Endothelial cell of hepatic sinusoid (primary cell): ENCODE measurements around the gene KRT80.

Experiments used
- in situ Hi-C: cut with HindIII; loops from 2 replicates; pipeline ENCODE4 v1.10.0; 2017; ENCODE audit warnings: low sequenced_read_pairs

The KRT80 gene

DNA sequence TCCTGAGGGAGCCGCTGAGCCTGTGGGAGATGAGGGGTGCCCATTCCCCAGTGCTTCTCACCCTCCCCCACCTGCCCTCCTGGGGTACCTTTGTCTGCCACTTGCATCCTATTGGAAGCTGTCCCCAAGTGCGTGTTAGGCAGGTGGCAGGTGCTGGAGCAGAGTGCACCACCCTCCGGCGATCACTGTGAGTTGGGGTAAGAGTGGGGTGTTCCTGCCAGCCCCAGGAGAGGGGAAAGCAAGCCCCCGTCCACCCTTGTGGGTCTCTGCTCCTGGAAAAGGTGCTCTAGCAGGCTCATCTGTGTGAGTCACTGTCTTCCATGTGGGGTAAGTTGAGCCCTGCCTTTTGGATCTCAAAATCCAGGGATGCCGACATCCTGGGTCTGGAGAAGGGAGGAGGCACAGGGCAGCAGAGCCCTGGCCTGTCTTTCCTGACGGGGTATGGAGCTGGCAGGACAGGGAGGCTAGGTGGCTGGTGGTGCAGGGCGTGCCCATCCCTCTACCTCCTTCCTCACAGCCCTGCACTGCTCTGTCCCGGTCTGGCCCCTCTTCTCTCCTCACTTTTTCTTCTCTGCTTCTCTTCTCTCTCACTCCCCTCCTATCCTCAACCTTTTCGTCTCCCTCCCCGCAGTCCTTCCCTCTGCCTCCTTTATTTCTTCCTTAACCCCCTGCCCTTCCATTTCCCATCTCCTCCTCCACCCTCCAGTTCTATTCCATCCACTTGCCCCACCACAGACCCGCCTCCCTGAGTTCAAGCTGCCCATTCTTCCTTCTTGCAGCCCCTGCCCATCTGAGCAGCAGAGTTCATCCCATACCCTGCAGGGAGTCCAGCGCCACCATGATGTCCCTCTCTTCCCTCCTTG, 21.1 kb upstream of the KRT80 start:
- in situ Hi-C loops: loop anchor here (5.0 kb wide), 1 partner anchor 121 kb away; no protein-coding TSS in a partner anchor

DNA sequence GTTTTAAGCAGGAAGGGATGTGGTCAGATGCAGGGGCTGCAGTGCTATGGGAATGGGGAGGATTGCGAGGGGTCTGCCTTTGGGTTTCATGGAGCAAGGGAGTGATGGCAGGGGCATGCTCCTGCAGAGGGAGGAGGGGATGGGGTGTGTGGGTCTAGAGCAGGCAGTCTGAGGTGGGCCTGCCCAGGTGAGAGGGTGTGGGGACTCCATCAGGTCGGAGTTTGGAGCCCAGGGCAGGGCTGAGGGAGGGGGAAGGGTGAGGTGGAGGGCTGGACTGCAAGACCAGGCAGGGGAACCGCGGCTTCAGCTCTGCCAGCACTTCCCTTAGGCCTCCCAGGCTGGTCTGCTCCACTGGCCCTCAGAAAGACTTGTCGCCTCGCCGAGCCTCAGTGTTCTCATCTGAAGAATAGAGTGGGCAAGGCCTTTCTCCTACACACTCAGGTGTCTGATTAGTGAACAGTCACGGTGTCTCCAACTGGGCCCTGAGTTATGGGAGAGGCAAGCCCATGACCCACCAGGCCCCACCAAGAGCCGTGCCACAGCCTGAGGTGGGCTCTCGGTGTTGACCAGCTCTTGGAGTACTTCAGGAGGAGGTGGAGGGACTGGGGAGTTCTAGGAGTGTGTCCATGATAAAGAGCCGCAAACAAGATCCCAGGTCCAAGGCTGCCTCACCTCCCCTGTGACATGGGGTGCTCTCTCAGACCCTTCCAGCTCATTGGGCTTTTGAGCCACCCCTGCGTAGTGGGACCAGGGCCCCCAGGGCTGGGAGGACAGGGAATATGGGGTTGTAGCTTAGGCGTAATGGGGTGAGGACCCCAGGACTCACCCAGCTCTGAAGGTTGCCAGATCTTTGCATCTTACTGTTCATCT, 20.1 kb upstream of the KRT80 start:
- in situ Hi-C loops: loop anchor here (5.0 kb wide), 1 partner anchor 120 kb away; no protein-coding TSS in a partner anchor

DNA sequence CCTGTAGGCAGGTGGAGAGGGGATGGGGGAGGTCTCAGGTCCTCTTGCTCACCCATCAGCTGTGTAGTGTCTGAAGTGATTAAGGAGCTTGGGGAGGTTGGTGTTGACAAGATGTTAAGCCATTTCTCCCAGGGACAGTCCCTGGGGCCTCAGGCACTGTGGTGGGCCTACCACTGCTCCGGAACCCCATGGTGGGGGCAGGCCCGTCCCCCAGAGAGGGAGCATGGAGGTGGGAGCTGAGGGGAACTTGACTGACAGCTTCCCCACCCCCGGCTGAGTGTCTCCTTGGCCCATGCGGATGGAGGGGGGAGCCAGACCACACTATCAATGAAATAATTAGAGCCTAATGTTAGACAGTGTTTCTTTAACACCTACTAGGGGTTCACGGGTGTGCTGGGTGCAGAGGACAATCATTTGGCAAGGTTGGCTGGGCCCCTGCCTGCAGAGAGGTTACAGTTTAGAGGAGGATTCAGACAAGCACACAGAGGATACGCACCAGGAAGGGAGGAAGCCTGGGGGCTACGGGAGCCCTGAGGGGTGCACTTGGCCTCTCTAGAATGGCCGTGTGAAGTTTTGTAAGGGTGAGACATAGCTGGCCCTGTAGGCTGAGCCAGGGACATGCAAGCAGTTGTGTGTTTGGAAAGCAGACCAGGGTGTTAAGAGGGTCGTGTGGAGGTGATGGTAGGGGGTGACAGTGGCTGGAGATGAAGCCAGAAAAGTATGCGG, 19.3 kb upstream of the KRT80 start:
- in situ Hi-C loops: loop anchor here (5.0 kb wide), 1 partner anchor 119 kb away; no protein-coding TSS in a partner anchor

DNA sequence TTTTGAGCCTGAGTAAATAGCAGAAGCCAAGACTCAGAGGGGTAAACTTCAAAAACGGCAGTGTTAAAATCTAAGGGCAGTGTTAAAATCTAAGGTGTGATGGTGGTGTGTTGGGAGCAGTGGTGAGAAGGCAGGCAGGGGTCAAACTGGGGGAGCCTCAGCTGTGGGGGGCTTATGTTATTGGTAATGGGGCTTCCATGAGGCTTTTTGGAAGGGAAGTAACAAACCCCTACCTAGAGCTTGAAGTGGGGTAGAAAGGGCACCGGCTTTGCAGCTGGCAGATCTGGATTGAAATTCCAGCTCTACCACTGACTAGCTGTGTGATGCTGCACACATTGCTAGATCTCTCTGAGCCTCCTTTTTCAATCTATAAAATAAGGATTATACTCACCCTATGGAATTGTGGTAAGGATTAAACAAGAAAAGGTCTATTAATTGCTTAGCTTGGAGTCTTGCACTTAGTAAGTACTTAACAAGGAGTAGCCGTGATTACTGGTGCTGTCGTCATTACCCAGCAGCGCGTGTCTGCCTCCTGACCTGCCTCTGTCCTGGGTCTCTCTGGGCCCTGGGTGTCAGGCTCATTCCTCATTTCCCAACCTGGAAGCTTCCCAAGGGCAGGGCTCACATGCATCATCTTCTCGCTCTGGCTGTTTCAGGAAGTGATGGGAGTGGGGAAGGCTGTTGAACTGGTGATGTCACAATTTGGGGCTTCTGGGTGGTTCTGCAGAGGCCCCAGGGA, 18.5 kb upstream of the KRT80 start:
- in situ Hi-C loops: loop anchor here (5.0 kb wide), 1 partner anchor 118 kb away; no protein-coding TSS in a partner anchor

DNA sequence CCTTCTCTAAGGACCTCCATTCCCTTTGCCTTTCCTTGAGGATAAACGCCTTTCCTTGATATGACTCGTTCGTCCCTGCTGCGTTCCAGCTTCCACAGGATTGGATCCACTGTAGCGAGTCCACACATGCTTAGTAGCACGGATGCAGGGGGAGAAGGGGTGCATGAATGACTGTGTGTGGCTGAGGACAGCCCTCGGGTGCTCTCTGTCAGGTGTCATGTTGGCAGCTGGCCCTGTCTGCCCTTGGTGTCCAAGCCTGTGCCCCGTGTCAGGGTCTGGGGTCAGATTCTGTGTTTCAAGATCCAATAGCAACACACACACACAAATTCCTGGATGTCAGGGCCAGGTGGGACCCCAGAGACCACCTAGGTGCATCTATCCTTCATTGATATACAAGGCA, 17.5 kb upstream of the KRT80 start:
- in situ Hi-C loops: no loop called here

DNA sequence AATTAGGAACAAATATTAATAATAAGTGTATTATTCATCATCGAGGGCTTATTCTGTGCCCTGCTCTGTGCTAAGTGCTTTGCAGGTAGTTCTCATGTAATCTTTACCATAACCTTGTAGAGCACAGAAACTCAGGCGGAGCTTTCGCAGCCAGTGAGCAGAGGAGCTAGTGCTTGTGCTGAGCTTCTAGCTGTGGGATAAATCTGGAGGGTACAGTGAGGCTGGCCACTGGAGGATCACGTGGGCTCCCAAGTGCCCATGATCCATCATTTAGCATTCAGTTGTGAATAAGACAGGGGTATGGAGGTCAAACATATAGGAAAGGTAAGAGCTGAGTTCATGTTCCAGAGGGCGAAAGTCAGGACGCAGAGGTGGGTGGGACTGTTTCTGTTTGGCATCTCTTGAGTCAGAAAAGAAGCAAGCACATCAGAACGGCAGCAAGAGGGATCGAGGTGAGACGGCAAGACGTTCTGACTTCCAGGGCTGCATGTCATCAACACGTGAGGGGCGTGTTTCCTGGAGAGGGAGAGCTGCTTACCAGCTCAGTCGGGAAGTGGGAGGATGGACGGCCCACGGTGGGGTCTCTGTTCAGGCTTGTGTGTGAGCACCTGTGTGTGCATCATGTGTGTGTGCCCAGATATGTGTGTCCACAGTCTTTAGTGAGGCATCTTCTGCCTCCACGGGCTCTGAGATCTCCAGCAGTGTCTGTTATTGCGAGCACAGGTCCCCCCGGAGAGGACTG, 16.8 kb upstream of the KRT80 start:
- in situ Hi-C loops: no loop called here

GRCh38 chr12:52207895-52208294, 16.1 kb upstream of the KRT80 start:
- in situ Hi-C loops: no loop called here

DNA sequence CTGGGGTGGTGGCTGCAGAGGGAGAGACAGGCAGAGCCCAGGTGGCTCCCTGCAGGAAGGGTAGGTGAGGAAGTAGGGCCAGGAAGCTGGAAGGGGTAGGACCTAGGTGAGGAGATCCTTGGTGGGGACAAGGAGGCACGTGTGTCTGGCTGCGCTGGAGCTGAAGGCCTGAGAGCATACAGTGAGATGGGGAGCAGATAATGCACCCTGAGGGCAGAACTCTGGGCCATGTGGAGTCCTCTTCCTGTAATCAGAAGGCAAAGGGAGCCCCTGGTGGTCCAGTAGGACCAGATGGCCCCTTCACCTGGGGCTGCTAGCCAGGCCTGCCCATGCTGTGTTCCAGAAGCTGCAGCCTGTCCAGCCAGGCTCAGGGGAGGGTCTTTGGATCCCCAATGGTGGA, 15.3 kb upstream of the KRT80 start:
- in situ Hi-C loops: no loop called here

GRCh38 chr12:52206304-52207040, 14.7 kb upstream of the KRT80 start:
- in situ Hi-C loops: no loop called here

DNA sequence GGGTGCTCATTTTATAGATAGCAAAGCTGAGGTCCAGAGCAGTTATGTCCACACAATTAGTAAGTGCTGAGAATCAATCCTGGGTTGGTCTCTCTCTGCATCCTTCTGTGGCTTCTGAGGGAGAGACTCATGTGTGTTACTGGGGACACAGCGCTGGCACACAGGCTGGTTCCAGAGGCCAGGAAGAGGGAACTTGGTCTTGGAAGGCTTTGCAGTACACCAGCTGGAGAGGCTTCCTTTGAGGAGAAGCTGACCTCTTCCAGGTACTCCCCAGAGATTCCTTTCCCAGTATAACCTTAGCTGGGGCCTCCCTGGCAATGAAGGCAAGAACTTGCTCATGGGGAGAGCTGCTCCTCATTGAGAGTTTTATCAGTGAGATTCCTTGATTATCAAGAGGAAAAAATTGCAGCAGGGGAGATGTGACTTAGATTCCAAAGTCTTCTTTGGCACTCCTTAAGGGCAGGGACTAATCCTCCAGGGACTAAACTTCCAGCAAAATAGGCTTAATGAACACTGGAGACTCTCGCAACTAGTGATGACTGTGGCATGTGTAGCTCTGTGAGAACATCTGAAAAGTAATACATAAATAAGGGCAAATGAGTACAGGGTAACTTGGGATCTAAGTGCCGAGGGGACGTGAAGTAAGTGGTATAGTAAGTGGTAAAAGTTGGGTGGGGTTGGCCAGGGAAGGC, 13.9 kb upstream of the KRT80 start:
- in situ Hi-C loops: no loop called here

GRCh38 chr12:52204931-52205505, 13.2 kb upstream of the KRT80 start:
- in situ Hi-C loops: no loop called here

DNA sequence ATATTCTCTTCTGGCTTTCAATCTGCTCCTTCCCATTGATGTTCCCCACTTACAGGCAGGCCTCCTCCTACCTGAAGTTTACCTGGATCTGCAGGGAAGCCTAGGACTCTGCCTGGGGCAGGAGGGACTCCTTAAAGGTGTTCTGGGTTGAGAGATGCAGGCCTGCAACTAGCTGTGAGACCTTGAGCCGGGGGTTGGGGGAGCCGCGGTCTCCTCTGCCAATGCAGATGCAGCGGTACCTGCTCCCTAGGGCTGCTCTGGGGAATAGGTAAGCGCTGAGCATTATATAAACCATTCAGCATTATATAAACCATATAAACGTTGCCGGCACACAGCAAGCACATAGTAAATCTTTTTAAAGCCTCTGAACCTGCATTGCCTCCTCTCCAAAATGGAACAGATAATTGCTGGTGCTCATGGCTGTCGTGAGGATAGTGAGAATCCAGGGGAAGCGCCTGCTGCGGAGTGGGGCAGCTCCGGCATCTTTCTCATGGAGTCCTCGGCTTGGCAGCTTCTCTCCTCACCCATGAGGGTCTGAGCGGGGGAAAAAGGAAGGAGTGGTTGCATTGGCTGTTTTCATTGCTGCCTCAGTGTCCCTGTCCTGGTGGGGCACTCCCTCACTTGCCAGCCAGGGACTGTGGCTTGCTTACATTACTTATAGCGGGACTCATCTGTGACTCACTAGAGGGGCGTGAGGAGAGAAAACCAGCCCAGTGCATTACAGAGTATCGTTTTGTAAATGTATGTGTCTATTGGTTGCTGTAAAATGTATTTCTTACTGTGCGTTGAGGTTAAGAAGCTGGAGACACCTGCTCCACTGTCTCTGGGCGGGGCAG, 12.5 kb upstream of the KRT80 start:
- in situ Hi-C loops: no loop called here

GRCh38 chr12:52203079-52203921, 11.5 kb upstream of the KRT80 start:
- in situ Hi-C loops: no loop called here

DNA sequence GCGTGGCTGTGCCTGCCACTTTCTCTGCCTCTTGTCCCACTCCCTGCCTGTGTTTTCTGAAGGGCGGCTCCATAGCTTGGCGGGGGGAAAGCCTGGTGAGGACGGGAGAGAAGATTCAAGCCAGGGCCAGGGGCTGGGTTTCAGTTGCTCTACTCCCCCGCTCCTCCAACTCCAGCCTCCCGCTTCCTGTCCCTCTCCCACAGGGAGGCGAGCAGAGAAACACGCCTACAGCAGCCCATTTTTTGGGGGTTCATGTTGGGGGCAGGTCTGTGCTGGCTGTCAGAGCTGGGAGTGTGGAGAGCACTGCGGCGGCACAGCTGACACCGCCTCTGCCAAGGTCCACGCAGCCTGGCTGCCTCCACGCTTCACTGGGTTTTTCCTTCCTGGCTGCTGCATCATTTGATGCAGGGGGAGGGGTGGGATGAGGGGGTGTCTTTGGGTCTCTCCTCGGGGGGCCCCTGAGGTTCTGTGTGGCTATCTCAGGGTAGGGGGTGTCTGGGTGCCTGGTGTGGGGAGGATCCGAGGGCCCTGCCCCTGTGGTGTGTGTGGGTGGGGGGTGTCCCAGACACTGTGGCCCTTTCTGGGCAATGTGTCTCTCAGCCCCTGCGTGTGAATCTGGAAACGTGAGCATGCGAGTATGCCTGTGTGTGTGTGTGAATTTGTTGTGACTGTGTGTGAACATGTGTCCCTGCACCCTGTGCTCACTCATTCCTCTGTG, 10.7 kb upstream of the KRT80 start:
- in situ Hi-C loops: no loop called here

- in situ Hi-C loops: no loop called here
These were observed 9.6 kb upstream of the KRT80 start for GRCh38 chr12:52201451-52201839.
